ENCODE data around the gene FMN1.

Gene FMN1

DNA sequence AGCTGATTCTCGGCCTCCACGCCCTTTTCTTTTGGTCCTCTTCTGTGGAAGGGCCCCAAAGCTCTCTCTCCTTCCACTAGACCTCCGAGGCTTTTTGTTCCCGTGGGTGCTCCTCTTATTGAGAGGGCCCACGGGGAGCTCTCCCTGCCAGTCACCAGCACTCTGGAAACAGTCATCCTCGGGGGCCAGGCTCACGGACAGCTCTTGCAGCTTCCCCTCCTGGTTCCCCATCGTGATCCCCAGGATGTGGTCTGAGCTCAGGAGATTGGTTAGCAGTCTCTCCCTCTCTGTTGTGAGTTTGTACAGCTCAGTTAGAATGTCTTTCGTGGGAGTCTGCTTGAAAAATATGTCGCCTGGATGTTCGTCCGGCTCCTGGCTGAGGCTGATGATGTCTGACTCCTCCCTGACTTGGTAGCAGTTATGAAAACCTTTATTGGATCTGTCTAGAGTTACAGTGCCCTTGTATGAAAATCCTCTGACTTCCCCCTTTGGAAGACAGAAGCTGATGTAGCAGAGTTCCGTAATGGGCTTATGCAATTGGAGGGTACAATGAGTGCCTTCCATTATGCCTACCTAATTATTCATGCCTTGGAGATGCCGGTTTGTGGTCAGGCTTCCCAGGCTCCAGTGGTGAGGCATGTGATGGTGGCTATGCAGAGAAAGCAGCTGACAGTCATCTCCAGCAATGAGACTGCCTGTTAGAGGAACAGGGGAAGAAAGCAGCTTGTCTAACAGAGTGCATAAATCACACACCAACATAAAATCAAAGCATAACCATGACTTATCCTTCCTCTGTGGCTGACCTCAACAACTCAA is 40.0 kb downstream of the FMN1 start:
- DNase-seq: no peak

DNA sequence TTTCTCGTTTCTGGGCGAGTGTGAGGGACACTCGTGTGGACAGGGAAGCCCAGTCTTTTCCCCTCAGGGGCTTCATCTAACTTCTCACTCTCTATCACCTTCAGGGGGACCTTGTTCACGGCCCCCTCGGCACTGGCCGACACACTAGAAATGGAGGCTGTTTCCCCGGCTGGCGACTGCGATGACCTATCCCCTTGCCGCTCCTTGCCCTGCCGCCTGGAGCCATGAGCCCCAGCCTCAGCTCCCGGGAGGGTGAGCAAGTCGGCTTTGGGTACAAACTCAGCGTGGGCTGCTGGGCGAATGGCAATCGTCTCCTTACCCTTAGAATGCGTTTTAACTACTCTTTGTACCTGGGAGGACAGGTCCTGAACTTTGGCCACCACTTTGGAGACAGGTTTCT is 41.0 kb downstream of the FMN1 start:
- no peak for DNase-seq

DNA sequence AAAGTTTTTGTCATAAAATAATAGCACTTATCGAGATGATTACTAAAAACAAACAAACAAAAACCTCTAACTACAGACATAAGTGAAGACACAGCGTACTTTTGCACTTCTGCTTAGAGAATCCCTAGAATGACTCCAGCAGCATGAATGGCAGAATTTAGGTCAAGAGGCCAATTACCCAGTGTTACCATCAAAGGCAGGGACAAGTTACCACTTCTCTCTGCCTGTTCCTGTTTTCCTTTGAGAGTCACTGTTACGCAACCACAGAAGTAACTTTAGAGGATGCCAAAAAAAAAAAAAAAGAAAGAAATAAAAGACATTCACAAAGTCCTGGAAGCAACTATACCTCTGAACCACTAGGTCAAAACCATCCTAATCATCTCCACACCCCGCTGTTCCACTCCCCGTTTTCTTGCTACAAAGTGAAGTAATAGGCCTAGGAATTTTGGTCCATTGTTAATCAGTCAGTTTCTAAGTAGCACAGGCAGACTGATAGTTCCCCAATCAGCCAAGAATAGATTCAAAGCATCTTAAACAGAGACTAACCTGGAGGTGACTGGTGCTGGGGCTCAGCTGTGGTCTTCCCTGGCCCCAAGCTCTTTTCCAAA is 41.9 kb downstream of the FMN1 start:
- no peak for DNase-seq

GRCh38 chr15:33150971-33151370 is 43.5 kb downstream of the FMN1 start:
- DNase-seq: no peak

- DNase-seq: no peak
These were observed 44.0 kb downstream of the FMN1 start for GRCh38 chr15:33150431-33150941.

- DNase-seq: no peak
These were observed 44.6 kb downstream of the FMN1 start for GRCh38 chr15:33149919-33150318.

DNA sequence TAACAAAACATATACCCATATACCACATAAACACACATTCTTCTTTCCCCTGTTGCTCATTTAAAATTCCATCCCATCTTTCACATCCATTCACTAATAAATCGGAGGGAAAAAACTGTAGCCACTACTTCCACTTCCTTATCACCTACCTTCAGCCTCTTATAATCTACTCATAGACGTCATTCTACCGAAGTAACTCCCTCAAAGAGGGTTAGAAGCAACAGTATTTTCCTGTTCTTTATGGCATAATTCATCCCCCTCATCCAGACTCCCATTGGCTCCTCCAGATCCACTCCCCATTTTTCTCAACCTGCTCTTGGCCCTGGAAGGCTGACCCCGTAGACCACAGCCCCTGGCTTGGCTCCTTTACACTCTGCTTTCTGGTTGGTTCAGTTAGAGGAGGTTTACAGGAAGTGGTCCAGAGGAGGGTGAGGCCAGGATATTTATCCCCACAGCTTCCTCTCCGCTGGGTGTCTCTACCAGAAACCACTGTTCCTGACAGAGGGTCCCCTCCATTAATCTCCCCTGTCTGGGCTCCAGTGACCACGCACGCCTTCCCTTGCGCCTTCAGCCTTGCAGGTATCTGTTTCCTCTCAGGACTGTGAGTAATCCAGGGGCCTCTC is 46.3 kb downstream of the FMN1 start:
- DNase-seq: no peak

GRCh38 chr15:33146051-33146450 is 48.5 kb downstream of the FMN1 start:
- no peak for DNase-seq

DNA sequence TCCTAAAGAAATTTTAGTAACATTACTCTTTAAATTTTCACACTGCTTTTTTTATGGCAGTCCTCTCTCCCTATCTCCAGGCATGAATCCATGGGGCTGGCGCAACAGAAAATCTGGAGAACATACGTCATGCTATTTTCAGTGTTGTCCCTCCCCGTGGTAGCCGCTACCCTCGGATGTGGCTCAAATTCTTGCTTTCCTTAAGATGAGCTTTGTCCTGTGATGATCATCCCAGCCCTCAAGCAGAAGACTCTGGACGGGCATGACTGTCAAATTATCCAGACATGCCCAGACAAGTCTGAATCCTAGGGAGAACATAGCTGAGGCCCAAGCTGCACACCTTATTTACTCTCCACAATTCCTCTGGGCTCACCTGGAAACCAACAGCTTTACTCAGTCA is 49.1 kb downstream of the FMN1 start:
- no peak for DNase-seq

DNA sequence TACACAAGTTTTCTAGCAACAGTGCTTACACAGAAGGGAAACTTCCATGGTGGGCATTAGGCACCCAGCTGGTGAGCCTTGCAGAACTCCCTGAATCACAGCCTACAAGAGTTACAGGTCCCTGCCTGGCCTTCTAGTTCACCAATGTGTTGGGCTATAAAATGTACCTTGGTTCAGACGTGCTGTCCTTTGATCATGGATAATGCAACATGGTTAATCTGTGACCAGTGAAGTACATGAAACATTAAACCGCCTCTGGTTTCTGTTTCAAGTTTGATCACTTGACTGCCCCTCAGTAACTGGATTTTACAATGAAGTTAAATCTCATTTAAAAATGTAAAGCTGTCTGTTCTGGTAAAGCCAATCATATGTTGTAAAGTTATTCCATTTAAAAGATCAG is 51.8 kb downstream of the FMN1 start:
- no peak for DNase-seq

DNA sequence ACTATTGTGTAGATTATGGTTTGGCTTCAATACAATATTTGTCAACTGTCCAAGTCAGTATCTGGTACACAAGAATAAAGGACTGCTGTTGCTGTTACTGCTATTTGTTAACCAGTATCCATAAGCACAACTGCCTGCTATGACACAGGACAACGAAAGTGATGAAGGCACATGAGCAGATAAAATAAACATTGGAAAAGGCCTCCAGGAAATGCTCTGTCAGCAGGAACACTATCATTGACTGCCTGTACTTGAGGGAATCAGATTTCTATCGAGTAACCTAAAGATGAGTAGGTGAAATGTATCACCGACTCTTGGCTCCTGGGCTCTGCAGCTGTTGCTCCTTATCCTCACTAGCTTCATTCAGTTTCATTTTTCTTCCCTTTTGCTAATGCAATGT is 56.5 kb downstream of the FMN1 start:
- no peak for DNase-seq

GRCh38 chr15:33137101-33137500 is 57.4 kb downstream of the FMN1 start:
- DNase-seq: no peak

- no peak for DNase-seq
These were observed 58.2 kb downstream of the FMN1 start for GRCh38 chr15:33136353-33136752.

DNA sequence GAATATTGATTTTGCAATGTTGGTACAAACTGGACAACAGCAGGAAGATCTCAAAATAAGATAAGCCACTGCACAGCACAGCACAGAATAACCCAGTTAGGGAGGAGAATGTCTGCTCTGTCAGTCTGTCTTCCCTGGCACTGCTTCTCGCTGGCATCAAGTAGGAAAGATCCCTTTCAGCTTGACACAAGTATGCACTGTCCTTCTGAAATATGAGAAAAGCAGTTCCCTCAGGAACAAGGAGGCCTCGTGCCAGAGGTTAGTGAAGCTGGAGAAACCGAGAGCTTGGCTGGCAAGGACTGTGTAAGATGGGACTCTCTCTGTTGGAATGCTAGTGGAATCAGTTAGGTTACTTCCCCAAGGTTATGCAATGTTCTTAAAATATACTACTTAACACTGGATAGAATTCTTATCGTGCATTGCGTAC is 59.1 kb downstream of the FMN1 start:
- DNase-seq: no peak

GRCh38 chr15:33132722-33133345 is 61.7 kb downstream of the FMN1 start:
- DNase-seq: no peak

- DNase-seq: no peak
These were observed 62.3 kb downstream of the FMN1 start for GRCh38 chr15:33132233-33132580.

DNA sequence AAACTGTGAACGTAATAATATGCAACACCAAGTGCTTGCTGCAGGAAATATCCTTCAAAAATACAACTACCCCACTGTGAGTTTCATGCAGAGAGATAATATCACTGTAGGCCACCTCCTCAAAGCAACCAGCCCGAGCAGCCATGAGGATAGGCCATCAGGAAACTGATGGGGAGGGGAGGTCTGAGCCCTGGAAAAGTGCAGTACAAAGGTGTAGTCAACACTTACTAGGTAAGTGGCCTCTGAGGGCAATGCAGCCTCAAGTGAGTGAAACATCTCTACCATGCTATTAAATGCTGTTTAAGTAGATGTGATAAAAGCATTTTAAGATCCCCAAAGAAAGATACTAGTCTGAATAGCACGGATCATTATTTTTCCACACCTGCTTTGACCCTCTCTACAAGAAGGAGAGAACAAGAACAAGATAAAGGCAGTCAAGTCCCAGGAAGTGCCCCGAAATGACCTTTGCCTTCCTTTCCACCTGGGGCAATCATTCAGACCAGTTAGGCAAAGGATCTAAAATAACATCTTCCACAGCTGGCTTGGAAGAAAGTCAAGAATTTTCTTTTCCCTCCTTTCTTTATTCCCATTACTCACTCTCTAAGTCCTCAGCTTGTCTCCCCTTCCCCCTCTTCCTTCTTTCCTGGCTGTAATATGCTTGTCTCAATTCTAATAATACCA is 62.8 kb downstream of the FMN1 start:
- no peak for DNase-seq

DNA sequence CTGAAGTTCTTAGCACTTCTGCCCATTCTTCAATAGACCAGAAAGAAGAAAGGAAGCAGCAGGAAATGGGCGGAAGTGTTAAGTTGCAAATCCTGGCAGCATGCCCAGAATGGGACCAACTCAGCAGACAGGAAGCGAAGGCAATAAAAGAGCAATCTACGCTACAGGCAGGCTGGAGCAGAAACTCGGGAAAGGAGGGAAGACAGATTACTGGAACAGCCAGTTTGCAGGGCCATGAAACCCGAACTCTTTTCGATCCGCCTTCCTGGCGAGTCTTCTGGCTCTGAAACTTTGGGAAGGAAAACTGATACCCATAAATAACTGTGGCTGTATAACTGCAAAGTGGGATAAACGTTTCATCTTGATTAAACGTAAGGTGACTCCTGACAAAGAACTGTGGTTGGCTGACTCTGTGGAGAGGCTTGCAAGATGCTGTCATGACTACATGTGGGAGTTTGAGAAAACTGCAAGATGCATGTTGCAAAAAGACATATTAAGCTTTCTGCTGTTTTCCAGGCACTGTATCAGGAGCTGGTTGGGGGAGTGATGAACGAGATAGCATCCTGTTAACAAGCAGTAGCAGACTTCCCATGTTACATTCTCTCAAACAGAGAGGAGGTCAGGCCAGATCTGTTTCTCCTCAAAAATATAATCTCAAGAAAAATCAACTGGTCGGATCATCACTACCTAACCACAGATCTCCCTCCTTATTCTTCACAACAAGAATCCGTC is 67.8 kb downstream of the FMN1 start:
- DNase-seq: peak; percentile 61 to 71

DNA sequence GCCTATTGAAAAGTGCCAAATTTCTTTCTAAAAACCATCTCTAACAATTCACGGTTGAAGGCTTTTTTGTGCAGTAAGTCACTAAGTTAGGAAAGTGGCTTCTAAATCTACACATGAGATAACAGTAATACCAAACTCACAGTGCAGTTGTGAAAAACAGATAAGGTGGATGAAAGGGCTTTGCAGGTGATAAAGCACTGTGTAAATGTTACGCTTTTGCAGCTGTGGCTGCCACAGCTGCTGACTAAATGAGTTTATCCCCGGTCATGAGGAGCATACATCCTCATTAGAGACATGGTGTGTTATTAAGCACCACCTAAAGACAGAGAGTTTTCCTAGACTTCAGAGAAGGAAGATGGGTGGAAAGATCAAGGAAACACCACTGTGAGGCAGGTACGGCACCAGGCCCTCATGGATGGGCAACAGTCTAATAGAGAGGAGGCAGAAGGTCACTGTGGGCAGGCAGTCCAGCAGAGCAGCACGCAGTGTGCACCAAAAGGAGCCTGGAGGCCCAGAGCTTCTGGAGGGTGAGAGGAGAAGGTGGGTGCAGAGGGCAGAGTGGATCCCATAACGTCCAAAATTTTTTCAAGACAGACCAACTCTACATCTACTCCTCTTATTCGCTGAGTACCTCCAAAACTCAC is 68.5 kb downstream of the FMN1 start:
- no peak for DNase-seq

GRCh38 chr15:33124811-33125210 is 69.7 kb downstream of the FMN1 start:
- DNase-seq: no peak

DNA sequence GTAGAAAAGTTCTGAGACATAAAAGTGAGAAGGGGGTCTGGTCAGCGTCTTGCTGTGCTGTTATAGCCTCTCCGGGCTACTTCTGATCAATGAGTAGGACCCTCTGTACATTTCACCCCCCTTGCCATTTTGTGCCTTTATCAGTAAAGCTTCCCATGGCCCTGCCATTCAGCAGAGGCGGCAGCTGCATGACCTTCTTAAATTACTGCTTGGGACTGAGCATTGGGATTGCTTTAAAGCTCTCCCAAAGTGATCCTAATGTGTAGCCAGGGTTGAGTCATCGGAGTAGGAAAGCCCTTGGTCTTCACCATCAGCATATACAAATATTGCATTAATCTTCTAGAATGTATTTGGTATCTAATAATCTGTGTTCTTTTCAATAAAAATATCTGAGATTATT is 70.2 kb downstream of the FMN1 start:
- DNase-seq: no peak

DNA sequence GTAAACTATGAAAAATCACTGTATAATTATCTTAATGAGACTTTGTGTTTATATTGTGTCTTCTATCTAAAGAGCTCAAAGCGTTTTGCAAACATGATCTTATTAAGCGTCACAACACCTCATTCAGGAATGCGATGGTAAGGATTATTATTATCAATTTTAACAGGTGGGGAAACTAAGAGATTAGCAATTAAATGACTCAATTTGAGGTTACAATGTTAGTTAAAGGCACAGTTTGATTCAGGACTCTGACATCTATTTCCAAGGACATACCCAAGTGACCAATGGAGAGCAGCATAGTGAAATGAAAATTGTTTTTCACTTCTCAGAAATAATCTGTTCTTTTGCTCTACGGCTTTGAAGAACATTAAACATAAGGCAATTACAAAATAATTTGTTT is 74.6 kb downstream of the FMN1 start:
- no peak for DNase-seq
